ENCODE measurements around the gene USP28.
A peak's percentile ranks its signal among the peaks of the same experiment; 100 is the strongest.

Gene USP28

GRCh38 chr11:113876798-113877669 is 1.7 kb upstream of the USP28 start:
- DNase-seq (ENCODE audit: low read depth in 4 of 4, low spot score in 1 of 4) = no peak

- DNase-seq (ENCODE audit: low read depth in 4 of 4, low spot score in 1 of 4) = no peak
Observed at GRCh38 chr11:113876074-113876797, 864 bp upstream of the USP28 start.

- DNase-seq (ENCODE audit: low read depth in 4 of 4, low spot score in 1 of 4) = peak in 2 of 4 experiments; percentile 7 to 22
Observed at GRCh38 chr11:113874581-113875233, 665 bp downstream of the USP28 start.

GRCh38 chr11:113874096-113874495 is 1.3 kb downstream of the USP28 start:
- no peak for DNase-seq (ENCODE audit: low read depth in 4 of 4, low spot score in 1 of 4)

- DNase-seq (ENCODE audit: low read depth in 4 of 4, low spot score in 1 of 4) = no peak
Observed at GRCh38 chr11:113873236-113873626, 2.1 kb downstream of the USP28 start.

GRCh38 chr11:113871336-113871735 is 4.0 kb downstream of the USP28 start:
- DNase-seq (ENCODE audit: low read depth in 4 of 4, low spot score in 1 of 4) = no peak

- no peak for DNase-seq (ENCODE audit: low read depth in 4 of 4, low spot score in 1 of 4)
Observed at GRCh38 chr11:113867843-113868503, 7.4 kb downstream of the USP28 start.

- DNase-seq (ENCODE audit: low read depth in 4 of 4, low spot score in 1 of 4) = no peak
Observed at GRCh38 chr11:113865873-113866272, 9.5 kb downstream of the USP28 start.

- no peak for DNase-seq (ENCODE audit: low read depth in 4 of 4, low spot score in 1 of 4)
Observed at GRCh38 chr11:113864410-113864809, 11.0 kb downstream of the USP28 start.

- no peak for DNase-seq (ENCODE audit: low read depth in 4 of 4, low spot score in 1 of 4)
Observed at GRCh38 chr11:113862435-113862834, 12.9 kb downstream of the USP28 start.

- DNase-seq (ENCODE audit: low read depth in 4 of 4, low spot score in 1 of 4) = no peak
Observed at GRCh38 chr11:113859665-113860064, 15.7 kb downstream of the USP28 start.

GRCh38 chr11:113856966-113857759 is 18.2 kb downstream of the USP28 start:
- DNase-seq (ENCODE audit: low read depth in 4 of 4, low spot score in 1 of 4) = no peak

GRCh38 chr11:113855803-113856202 is 19.6 kb downstream of the USP28 start:
- DNase-seq (ENCODE audit: low read depth in 4 of 4, low spot score in 1 of 4) = no peak

- DNase-seq (ENCODE audit: low read depth in 4 of 4, low spot score in 1 of 4) = no peak
Observed at GRCh38 chr11:113850188-113850587, 25.2 kb downstream of the USP28 start.

- no peak for DNase-seq (ENCODE audit: low read depth in 4 of 4, low spot score in 1 of 4)
Observed at GRCh38 chr11:113849713-113850112, 25.7 kb downstream of the USP28 start.

GRCh38 chr11:113847580-113847979 is 27.8 kb downstream of the USP28 start:
- DNase-seq (ENCODE audit: low read depth in 4 of 4, low spot score in 1 of 4) = no peak

- no peak for DNase-seq (ENCODE audit: low read depth in 4 of 4, low spot score in 1 of 4)
Observed at GRCh38 chr11:113847111-113847510, 28.3 kb downstream of the USP28 start.

- DNase-seq (ENCODE audit: low read depth in 4 of 4, low spot score in 1 of 4) = no peak
Observed at GRCh38 chr11:113841691-113842090, 33.7 kb downstream of the USP28 start.

GRCh38 chr11:113840932-113841664 is 34.3 kb downstream of the USP28 start:
- no peak for DNase-seq (ENCODE audit: low read depth in 4 of 4, low spot score in 1 of 4)

GRCh38 chr11:113839842-113840241 is 35.5 kb downstream of the USP28 start:
- DNase-seq (ENCODE audit: low read depth in 4 of 4, low spot score in 1 of 4) = no peak

All from stimulated activated CD4-positive, alpha-beta T cell treated with anti-CD3 and anti-CD28 coated beads, Interleukin-1b, Interleukin-23, amount 100 ng/mL, for 24 hours (primary cell).